HEK293 (cell line): ENCODE measurements around the gene PRAMEF27.
"Not testable (repeated sequence)": the region's sequence is repeated elsewhere in the genome, so short reads cannot be mapped to it uniquely, and the experiment has no call there.

Experiments
- KLF1 ChIP-seq: fragments of 450-650 bp; formaldehyde crosslinking; IDR thresholded peaks from 2 replicates; pipeline ENCODE4 v1.5.1; 2016; ENCODE audit warnings: missing biosample characterization, missing genetic modification characterization
- PRDM1 ChIP-seq: fragments of 450-650 bp; formaldehyde crosslinking; IDR thresholded peaks from 2 replicates; pipeline ENCODE4; 2016; ENCODE audit warnings: missing biosample characterization, missing genetic modification characterization
- SALL2 ChIP-seq: fragments of 450-650 bp; formaldehyde crosslinking; IDR thresholded peaks from 2 replicates; pipeline ENCODE4 v1.5.0; 2017; ENCODE audit warnings: missing biosample characterization, mild to moderate bottlenecking, missing genetic modification characterization, borderline replicate concordance
- ZNF48 ChIP-seq: fragments of 450-650 bp; formaldehyde crosslinking; IDR thresholded peaks from 2 replicates; pipeline ENCODE4 v1.5.1; 2016; ENCODE audit warnings: missing biosample characterization, missing genetic modification characterization
- ZNF660 ChIP-seq: fragments of 450-650 bp; IDR thresholded peaks from 2 replicates; pipeline ENCODE4 v1.5.1; 2018; ENCODE audit warnings: missing biosample characterization, mild to moderate bottlenecking, missing genetic modification characterization
- ZNF677 ChIP-seq: fragments of 450-650 bp; IDR thresholded peaks from 2 replicates; pipeline ENCODE4 v1.5.0; 2018; ENCODE audit warnings: missing biosample characterization, mild to moderate bottlenecking, missing genetic modification characterization, moderate library complexity
- TF ChIP-seq, protein P1 (sequence below): fragments of 450-650 bp; formaldehyde crosslinking; IDR thresholded peaks from 2 replicates; pipeline ENCODE4 v1.5.1; 2016; ENCODE audit warnings: missing biosample characterization, missing genetic modification characterization
- TF ChIP-seq, protein P2 (sequence below): fragments of 450-650 bp; formaldehyde crosslinking; IDR thresholded peaks from 2 replicates; pipeline ENCODE4 v1.5.1; 2016; ENCODE audit warnings: missing biosample characterization, missing genetic modification characterization, low read depth
- TF ChIP-seq, protein P3 (sequence below): fragments of 450-650 bp; formaldehyde crosslinking; IDR thresholded peaks from 2 replicates; pipeline ENCODE4 v1.5.1; 2016; ENCODE audit warnings: missing biosample characterization, missing genetic modification characterization
- TF ChIP-seq, protein P4 (sequence below): fragments of 450-650 bp; formaldehyde crosslinking; IDR thresholded peaks from 2 replicates; pipeline ENCODE4 v1.5.1; 2016; ENCODE audit warnings: missing biosample characterization, missing genetic modification characterization

DNA sequence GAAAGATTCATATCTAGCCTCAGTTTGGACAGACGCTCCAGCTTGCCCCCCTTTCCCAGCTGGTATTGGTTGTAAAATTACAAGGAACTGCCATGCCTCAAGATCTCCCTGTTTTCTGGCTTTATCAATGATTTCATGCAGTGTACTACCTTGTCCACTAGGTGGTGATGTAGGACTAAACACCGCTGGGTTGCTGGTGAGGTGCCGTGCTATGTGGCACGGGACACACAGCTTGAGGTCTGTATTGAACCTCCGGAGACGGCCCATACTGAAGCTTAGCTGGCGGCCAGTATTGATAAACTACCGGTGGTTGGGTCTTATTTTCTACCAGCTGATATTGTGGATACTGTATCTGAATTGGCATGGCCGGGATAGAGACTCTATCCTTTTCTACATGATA lies 36.5 kb downstream of the PRAMEF27 start:
- TF ChIP-seq, protein P1, sequence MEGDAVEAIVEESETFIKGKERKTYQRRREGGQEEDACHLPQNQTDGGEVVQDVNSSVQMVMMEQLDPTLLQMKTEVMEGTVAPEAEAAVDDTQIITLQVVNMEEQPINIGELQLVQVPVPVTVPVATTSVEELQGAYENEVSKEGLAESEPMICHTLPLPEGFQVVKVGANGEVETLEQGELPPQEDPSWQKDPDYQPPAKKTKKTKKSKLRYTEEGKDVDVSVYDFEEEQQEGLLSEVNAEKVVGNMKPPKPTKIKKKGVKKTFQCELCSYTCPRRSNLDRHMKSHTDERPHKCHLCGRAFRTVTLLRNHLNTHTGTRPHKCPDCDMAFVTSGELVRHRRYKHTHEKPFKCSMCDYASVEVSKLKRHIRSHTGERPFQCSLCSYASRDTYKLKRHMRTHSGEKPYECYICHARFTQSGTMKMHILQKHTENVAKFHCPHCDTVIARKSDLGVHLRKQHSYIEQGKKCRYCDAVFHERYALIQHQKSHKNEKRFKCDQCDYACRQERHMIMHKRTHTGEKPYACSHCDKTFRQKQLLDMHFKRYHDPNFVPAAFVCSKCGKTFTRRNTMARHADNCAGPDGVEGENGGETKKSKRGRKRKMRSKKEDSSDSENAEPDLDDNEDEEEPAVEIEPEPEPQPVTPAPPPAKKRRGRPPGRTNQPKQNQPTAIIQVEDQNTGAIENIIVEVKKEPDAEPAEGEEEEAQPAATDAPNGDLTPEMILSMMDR (tag by site-specific recombination): not testable (repeated sequence)
- TF ChIP-seq PRDM1 (tag by site-specific recombination); ZNF48 (tag by site-specific recombination); ZNF660; ZNF677 (tag by site-specific recombination); KLF1 (tag by site-specific recombination); SALL2 (tag by site-specific recombination): not testable (repeated sequence)
- TF ChIP-seq, protein P2, sequence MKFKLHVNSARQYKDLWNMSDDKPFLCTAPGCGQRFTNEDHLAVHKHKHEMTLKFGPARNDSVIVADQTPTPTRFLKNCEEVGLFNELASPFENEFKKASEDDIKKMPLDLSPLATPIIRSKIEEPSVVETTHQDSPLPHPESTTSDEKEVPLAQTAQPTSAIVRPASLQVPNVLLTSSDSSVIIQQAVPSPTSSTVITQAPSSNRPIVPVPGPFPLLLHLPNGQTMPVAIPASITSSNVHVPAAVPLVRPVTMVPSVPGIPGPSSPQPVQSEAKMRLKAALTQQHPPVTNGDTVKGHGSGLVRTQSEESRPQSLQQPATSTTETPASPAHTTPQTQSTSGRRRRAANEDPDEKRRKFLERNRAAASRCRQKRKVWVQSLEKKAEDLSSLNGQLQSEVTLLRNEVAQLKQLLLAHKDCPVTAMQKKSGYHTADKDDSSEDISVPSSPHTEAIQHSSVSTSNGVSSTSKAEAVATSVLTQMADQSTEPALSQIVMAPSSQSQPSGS (tag by site-specific recombination): not testable (repeated sequence)
- TF ChIP-seq, protein P3, sequence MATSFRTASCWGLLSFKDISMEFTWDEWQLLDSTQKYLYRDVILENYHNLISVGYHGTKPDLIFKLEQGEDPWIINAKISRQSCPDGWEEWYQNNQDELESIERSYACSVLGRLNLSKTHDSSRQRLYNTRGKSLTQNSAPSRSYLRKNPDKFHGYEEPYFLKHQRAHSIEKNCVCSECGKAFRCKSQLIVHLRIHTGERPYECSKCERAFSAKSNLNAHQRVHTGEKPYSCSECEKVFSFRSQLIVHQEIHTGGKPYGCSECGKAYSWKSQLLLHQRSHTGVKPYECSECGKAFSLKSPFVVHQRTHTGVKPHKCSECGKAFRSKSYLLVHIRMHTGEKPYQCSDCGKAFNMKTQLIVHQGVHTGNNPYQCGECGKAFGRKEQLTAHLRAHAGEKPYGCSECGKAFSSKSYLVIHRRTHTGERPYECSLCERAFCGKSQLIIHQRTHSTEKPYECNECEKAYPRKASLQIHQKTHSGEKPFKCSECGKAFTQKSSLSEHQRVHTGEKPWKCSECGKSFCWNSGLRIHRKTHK (tag by site-specific recombination): not testable (repeated sequence)
- TF ChIP-seq, protein P4, sequence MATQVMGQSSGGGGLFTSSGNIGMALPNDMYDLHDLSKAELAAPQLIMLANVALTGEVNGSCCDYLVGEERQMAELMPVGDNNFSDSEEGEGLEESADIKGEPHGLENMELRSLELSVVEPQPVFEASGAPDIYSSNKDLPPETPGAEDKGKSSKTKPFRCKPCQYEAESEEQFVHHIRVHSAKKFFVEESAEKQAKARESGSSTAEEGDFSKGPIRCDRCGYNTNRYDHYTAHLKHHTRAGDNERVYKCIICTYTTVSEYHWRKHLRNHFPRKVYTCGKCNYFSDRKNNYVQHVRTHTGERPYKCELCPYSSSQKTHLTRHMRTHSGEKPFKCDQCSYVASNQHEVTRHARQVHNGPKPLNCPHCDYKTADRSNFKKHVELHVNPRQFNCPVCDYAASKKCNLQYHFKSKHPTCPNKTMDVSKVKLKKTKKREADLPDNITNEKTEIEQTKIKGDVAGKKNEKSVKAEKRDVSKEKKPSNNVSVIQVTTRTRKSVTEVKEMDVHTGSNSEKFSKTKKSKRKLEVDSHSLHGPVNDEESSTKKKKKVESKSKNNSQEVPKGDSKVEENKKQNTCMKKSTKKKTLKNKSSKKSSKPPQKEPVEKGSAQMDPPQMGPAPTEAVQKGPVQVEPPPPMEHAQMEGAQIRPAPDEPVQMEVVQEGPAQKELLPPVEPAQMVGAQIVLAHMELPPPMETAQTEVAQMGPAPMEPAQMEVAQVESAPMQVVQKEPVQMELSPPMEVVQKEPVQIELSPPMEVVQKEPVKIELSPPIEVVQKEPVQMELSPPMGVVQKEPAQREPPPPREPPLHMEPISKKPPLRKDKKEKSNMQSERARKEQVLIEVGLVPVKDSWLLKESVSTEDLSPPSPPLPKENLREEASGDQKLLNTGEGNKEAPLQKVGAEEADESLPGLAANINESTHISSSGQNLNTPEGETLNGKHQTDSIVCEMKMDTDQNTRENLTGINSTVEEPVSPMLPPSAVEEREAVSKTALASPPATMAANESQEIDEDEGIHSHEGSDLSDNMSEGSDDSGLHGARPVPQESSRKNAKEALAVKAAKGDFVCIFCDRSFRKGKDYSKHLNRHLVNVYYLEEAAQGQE (tag by site-specific recombination): not testable (repeated sequence)
